Renal pelvis (tissue), 4 donors: ENCODE measurements around the gene JAM3. TPM values are rescaled to one million over a fixed set of nuclear protein-coding genes. Genes with fewer than 3 reads are reported as not detected.
"Not testable (repeated sequence)": the region's sequence is repeated elsewhere in the genome, so short reads cannot be mapped to it uniquely, and the experiment has no call there.

Experiments
- DNase-seq: peaks from one replicate; pipeline ENCODE4 v3.0.0-alpha.2; 2013
- polyA plus RNA-seq, 3 donors: library from polyadenylated mRNA; unstranded; fragments of 120-200 nt; gene quantifications; one replicate each; pipeline ENCODE4 v1.2.1, GENCODE V29; 2013; ENCODE audit not compliant: insufficient read length in 3 of 3

JAM3 gene
- polyA plus RNA-seq, 3 donors: 52.9 to 58.2 (median 54.7) TPM

DNA sequence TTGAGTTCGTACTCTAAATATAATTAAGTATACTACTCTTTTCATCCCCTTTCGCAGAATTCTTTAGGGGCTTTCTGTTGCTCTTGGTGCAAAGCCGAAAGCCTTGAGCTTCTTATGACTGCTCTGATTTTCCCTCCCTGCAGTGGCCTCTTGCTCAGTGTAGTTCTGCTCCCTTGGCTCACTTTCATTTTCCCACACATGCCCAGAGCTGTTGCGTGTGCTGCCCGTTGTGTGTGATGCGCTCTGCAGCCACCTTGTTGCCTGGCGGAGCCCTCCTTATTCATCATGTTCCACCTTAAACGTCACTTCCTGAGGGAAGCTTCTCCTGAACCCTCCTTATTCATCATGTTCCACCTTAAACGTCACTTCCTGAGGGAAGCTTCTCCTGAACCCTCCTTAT is 23.1 kb downstream of the JAM3 start:
- not testable (repeated sequence) for DNase-seq

DNA sequence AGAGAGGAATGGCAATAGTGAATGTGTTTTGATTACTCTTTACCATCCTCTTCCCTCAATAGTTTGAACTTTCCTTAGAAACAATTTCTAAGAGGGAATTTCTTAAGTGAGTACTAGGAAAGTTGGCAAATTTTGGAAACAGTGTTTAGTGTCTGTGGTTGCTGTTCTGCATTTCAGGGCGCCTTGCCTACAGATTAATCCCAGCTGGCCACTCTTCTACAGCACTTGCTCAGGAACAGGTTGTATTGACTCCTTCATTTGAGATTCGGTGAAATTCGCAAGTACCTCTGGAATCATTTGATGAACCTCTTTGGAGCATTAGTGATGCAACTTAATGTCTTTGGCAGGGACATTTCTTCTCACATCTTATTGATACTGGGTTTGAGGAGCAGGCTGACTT is 28.3 kb downstream of the JAM3 start:
- no peak for DNase-seq

DNA sequence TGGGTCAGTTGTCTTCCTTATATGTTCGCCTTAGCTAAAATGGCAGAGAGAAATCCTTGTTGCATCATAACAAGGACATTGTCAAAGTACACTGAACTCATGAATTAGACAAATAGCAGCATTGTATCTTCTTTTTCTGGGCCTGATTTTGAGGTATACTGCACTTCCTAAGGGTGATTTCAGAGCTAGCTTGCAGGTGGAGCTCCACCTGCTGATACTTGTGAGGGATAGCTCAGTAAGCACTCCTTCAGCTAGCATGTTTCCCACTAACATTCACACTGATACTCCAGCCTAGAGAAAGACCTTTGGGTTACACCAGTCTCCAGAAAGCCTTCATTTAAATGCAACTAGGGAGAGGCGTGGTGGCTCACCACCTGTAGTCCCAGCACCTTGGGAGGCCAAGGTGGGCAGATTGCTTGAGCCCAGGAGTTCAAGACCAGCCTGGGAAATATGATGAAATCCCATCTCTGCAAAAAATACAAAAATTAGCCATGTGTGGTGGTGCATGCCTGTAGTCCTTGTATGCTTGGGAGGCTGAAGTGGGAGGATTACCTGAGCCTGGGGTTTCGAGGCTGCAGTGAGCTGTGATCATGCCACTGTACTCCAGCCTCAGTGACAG is 29.8 kb downstream of the JAM3 start:
- DNase-seq: no peak

DNA sequence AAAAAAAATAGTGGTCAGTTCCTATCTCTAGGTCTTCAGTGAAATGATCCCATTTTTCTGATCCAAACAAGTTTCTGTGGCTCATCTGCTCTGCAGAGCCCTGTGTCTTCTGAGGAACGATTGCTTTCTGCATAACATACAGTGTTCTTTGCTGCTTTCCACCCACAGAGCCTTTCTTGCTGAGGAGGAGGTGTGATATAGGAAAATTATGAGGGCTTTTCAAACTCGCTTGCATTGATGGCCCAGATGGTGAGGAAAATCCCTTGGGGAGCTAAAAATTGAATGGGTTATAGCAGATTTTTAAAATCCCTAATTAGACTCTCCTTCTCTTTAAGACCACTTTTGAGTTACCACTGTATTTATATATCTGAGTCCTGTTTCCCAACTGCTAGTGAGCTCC is 31.3 kb downstream of the JAM3 start:
- no peak for DNase-seq

DNA sequence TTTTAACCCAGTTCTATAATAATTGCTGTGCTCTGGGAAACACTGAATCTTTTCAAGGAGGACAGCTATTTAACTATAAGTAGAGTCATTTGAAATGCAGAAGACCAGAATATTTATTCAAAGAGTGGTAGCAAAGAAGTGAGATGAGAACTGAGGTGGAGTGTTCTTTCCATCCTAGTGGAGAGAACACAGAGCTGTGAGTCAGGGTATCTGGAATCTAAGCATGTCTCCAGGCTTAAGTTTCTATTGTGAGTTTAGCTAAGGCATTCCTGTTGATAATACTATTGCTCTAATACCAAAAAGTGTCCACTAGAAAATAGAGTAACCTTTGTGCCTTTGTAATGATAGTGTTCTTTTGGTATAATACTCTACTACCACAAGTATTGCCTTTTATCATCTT is 32.4 kb downstream of the JAM3 start:
- DNase-seq: no peak

DNA sequence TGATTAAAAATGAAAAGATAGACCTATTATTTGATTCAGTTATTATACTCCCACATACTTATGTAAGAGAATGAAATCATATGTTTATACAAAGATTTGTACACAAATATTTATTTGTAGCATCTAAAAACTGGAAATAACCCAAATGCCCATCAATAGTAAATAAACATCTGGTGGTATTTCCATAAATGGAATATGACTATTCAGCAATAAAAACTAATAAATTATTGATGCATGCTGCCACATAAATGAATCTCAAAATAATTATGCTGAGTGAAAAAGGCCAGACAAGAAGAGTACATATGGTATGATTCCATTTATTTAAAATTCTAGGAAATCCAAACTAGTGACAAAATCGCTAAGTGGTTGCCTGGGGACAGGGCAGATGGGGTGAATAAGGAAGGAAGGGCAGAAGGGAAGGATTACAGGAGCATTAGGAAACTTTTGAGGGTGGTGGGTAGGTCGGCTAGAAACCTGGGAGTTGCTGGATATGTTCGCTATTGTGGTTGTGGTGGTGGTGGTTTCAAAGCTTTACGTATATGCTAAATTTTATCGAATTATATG is 41.5 kb downstream of the JAM3 start:
- no peak for DNase-seq

DNA sequence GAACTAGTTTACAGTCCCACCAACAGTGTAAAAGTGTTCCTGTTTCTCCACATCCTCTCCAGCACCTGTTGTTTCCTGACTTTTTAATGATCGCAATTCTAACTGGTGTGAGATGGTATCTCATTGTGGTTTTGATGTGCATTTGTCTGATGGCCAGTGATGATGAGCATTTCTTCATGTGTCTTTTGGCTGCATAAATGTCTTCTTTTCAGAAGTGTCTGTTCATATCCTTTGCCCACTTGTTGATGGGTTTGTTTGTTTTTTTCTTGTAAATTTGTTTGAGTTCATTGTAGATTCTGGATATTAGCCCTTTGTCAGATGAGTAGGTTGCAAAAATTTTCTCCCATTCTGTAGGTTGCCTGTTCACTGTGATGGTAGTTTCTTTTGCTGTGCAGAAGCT is 44.9 kb downstream of the JAM3 start:
- not testable (repeated sequence) for DNase-seq

DNA sequence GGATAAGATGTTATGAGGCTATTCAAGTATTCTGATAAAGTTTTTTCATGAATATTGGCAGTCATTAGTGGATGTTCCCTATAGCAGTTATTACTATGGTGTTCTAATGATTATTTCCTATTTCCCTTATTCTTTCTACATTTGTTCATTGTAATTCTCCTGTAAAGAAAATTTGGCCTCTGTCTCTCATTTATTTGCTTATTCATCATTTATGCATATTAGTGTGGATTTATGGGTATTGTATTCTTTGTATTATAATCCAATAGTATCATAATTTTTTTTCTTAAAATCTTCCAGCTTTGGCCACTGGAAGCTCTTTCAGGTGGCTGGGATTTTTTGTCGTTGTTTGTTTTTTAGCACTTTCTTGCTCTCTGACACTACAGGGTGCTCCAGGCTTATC is 47.3 kb downstream of the JAM3 start:
- no peak for DNase-seq

DNA sequence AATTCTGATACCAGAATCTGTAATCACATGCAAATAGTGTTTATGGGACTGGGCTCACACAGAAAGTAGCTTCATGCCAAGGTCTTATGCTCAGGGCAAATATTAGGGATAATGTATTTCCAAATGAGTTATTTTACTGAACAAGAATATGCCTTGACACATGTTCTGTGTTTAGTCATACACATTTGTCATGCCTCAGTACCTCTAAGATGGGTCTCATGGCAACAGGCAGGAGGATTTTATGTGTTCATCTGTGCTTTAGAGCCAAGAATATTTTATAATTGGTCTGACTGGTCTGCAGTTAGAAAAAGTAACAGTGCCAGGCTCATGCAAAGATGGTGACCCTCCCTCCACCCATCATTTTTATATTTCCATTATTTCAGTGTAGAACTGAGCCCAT is 49.1 kb downstream of the JAM3 start:
- no peak for DNase-seq

DNA sequence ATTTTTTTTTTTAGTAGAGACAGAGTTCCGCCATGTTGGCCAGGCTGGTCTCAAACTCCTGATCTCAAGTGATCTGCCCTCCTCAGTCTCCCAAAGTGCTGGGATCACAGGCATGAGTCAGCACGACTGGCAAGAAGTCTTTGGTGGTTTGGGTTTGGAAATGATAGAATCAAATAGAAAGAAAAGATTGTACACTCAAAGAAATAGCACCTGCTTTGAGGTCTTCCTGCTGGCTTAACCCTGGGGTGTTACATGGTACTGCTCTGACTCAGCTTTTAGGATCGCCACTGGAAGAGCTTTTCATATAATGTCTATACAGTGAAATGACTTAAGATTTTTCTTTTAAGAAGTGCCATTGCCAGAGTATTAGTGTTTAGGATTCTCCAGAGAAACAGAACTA is 50.2 kb downstream of the JAM3 start:
- no peak for DNase-seq

DNA sequence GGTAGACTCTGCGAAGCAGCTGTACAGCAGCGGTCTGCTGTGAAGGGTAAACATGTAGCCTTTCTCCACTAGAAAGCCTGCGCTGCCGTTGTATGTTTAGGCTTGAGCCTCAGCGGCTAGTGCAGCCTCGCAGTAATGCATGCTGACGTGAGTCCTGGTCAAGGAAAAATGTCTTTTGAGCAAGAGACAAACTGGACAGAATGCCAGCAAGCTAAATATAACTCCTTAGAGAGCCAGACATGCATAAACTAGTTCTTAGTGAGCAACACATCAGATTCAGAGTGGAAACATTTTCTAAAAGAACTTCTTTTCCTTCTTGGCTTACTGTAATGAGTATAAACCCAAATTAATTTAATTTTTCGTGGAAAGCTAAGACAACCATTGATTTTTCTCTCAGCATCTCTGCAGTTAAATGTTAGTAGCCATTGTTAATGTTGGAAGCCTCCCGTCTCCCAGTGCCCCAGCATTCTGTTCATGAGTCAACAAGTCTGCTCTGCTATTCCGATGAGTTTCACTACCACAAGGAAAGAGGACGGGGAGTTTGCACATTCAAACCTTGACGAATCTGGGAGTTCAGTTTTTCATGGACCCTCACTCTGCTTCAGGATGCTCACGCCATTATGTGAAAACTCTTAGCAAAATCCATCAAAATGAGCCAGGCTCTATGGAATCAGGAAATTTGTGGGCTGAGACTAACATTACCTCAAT is 51.4 kb downstream of the JAM3 start:
- DNase-seq: peak; percentile 48

DNA sequence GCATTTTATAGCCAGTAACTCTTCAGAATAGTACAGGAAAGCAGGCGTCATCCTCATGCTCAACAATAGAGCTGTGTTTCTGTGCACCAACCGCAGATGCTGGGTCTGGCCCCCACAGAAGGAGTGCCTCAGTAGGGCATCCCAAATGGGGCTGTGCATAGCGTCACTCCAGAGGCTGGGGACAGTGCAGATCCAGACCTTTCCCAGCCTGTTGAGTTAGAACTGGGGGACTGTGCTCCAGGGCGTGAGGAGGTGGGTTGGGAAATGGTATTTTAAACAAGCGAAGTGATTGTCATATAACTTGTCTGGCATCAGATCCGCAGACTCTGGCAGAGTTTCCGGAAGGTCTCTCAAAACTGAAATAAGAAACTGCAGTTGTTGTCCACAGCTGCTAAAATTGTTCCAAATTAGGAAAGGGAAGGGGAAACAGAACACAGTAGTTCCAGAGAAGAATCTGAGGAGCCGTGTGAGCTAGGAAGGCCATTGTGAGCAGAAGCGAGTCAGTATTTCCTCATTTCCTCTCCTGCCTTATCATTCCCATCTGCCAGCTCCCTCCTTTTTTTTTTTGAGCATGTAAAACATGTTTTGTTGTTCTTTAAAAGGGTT is 52.2 kb downstream of the JAM3 start:
- DNase-seq: no peak

DNA sequence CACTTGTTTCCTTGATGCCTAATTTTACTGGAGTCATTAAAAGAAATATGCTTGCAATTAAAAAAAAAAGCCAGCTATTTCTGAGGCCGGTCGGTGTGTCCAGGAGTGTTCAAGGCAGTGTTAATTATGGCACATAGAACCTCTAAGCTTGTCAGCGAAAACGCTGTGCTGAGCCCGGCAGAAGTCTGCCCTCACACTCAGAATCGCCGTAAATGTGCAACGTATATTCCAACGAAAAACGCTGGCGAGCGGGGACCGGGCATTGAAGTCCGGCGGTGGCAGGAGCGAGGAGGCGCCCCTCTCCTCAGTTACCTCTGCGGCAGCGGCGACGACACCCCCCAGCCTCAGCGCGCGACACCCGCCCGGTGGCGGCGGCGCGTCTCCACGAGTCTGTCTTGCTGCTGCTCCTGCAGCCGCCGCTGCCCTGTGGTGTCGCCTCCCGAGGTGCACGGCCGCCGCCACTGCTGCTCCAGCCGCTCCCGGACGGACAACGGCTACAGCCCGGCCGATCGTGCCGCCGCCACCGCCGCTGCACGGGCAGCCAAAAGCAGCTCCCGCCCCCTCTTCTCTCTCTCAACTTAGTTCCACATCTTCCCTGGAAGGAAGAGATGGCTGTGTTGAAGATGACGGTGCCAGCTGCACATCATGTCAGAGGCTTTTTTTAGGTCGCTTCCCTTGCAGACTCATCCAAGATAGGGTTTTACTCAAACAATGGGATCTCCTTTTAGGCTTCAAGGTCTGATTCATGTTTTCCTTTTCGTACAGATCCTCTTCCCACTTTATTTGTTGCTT is 56.0 kb downstream of the JAM3 start:
- peak; percentile 44 for DNase-seq

DNA sequence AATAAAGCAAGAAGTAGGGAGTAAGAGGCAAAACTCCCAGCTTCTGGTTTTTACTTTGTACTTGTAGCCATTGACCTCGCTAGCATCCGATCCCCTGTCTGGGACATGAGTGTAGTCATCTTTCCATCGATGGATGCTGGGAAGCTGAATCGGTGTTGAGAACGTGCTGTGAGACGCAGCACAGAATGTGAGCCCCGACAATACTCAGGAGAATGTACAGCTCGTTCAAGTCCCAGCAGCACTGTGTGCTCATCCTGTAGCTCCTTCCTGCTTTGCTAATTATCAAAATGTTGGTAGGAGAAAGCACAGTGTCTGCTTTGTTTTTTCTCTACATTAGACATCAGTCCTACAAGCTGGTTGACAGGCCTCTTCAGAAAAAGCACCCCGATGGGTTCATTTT is 56.6 kb downstream of the JAM3 start:
- DNase-seq: no peak

DNA sequence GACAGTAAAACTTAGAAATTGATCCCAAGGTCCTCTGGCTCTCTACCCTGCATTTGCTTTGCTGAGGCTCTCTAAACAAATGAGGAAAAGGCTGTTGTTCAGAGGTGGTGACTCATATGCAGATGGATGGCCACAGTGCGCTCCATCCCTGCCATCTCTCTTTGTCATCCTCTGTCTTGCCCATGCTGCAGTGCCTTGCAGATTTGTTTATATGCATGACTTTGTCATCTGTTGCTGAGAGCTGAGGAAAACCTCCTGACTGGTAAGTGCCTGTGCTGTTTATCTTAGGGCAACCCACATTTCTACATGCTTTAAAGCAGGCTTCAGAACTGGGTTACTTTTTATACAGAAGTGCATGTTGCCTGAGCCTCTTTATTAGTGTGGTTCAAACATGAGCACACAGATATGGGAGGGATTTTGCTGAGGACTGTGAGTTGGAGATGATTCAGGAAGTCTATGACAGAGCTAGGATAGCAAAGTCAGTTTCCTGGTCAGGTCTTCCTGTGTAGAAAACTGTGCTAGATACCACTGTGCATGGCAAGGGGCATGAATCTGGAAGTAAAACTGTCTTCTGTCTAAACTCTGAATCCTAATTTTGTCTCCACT is 57.4 kb downstream of the JAM3 start:
- DNase-seq: no peak

DNA sequence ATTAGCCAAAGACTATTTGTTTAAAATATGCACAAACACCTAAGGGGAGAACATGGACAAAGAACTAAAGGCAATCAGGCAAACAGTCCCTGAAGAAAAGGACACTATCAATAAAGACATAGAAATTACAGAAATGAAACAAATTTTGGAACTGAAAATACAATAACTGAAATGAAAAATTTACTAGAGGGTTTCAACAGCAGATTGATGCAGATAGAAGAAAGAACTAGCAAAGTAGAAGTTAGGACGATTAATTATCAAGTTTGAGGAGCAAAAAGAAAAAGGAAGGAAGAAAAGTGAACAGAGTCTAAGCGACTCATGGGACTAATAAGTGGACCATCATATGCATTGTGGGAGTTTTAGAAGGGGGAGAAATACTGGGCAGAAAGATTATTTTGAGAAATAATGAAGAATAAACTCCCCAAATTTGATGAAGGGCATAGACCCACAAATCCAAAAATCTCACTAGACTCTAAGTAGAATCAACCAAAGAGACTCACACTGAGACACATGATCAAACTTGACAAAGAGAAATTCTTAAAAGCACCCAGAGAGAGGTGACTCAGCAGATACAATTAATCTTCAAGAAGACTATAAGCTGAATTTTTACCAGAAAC is 62.9 kb downstream of the JAM3 start:
- DNase-seq: no peak

DNA sequence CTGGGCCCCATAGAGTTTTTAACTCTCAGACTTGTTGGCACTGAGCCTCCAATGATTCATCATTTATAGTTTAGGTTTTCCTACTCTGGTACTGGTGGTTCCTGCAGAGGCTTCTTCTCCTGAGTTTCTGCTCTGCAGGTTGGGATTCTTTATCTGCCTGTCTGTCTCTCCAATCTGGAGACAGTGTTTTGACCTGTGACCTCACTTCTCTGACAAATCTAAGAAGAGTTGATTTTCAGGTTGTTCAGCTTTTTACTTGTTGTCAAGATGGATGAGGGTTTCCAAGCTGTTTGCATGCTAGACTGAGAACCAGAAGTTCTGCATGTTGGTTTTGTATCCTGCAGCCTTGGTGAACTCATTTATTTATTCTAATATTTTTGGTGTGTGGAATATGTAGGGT is 63.9 kb downstream of the JAM3 start:
- no peak for DNase-seq

DNA sequence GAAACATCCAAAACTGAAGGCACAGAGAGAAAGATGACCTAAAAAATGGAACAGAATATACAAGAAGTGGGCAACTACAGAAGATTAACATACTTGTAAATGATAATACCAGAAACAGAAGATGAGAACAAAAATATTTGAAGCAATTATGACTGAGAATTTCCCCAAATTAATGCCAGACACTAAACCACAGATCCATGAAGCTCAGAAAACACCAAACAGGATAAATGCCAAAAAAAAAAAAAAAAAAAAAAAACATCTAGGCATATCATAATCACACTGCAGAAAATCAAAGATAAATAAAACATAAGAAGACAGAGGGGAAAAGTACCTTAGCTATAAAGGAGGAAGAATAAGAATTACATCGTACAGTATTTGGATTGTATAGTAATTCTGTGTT is 65.3 kb downstream of the JAM3 start:
- no peak for DNase-seq

DNA sequence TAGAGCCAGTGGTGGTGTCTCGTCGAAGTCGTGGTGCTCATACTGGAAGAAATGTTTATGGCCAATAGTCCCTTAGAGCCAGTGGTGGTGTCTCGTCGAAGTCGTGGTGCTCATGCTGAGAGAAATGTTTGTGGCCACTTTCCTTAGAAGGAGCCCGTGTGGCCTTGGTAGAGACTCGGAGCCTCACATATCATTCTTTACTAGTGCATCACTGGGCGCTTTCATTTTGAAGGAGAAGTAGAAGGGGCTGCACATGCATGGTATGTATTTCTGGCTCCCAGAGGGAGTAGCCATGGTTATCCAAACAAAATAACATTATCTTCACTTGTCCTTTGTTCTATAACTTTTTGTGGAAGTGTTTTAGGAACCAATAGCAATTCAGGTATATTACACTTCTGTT is 69.5 kb downstream of the JAM3 start:
- DNase-seq: no peak

DNA sequence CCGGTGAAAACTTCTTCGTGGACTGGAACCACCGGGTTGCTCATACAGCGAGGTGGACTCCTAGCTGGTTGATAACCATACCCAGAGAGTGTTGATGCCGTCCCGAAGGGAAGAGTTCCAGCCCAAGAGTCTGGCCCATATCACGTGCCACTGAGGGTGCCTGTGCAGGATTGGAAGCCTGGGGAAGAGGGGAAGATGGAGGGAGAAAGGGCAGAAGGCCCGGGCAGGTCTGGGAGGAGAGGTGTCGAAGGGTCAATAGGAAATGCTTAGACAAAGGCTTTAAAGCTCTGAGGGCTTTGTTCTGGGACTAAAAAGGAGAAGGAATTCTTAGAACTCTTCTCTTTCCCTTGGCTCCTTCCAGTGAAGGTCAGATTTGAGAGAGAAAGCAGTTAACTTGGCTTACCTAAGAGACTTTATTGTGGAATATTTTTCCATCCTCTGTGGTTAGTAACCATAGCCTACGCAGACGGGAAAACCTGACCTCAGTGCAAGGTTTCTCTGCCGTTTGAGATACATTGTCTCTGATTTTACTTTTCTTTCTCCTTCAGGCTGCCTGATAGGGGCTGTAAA is 70.5 kb downstream of the JAM3 start:
- no peak for DNase-seq

DNA sequence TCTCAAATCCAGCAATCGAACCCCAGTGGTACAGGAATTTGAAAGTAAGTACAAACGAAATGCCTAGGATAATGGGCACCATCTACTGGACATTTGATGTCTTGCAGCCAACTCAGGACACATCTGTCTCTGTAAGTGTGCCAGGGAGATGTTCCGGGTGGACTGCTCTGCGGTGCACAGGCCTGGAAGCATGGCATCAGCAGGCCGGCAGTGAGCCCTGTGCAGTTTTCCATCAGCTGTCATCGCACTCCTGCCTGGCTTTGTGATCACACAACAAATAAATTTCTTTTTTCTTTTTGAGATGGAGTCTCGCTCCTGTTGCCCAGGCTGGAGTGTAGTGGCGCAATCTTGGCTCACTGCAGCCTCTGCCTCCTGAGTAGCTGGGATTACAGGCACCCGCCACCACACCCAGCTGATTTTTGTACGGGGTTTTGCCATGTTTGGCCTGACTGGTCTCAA is 71.0 kb downstream of the JAM3 start:
- DNase-seq: peak; percentile 70
